ENCODE measurements around the gene SAPCD1.

GRCh38 chr6:31736021-31736767, 26.3 kb upstream of the SAPCD1 start, which contains the start of gene CLIC1:
- TF ChIP-seq POLR2A (IDR thresholded peaks at IDR 0.05; ENCODE audit: low read depth, low read length) (peak; percentile 90), PAX5 (IDR thresholded peaks at IDR 0.05; ENCODE audit: insufficient read depth, low read length, severe bottlenecking) (no peak), POLR2AphosphoS5 (IDR thresholded peaks at IDR 0.05; ENCODE audit: low read depth, low read length) (peak; percentile 72), TAF1 (IDR thresholded peaks at IDR 0.05; ENCODE audit: low read depth, low read length) (peak; percentile 76; the same call in 1 of the 2 replicates), SPI1 (IDR thresholded peaks at IDR 0.05; ENCODE audit: low read depth, low read length) (peak; percentile 66)

Data from GM12891 (cell line).